Activated T-cell treated with anti-CD3 and anti-CD28 coated beads, Interleukin-2, amount 50 U/mL, for 24 hours (primary cell): ENCODE data around the gene CRYL1.

Experiments
- DNase-seq: peaks from one replicate; pipeline ENCODE4 v3.0.0-alpha.2; 2020
- H3K27ac Mint-ChIP-seq: 2 replicates; pipeline ENCODE4 v1.8.0; 2020; ENCODE audit warnings: mild to moderate bottlenecking, mixed read lengths
- H3K27me3 Mint-ChIP-seq: 2 replicates; pipeline ENCODE4 v1.8.0; 2020; ENCODE audit warnings: mixed read lengths
- H3K36me3 Mint-ChIP-seq: 2 replicates; pipeline ENCODE4 v1.8.0; 2020; ENCODE audit warnings: low read depth, mixed read lengths
- H3K4me1 Mint-ChIP-seq: 2 replicates; pipeline ENCODE4 v1.8.0; 2020; ENCODE audit warnings: low read depth, mixed read lengths
- H3K4me3 Mint-ChIP-seq: 2 replicates; pipeline ENCODE4 v1.8.0; 2020; ENCODE audit warnings: mild to moderate bottlenecking, moderate library complexity, mixed read lengths
- H3K9me3 Mint-ChIP-seq: 2 replicates; pipeline ENCODE4 v1.8.0; 2020; ENCODE audit warnings: mixed read lengths

The CRYL1 gene

DNA sequence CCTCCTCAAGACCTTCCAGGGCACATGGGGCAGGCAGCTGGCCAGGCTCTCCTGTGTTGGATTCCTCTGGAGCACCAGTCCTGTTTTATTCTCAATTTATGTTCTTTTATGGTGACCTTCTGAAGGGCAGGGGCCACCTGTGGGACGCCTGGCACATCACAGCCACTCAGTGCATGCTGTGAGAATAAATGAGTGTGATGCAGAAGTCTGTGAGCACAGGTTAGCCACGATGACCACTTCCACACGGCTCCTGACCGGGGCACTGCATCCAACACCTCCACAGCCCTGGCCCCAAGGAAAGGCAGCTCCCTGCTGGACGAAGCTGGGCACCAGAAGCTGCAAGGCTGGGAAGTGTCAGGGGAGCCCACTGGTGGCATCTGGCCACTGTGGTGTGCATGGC, 122.8 kb downstream of the CRYL1 start:
- Mint-ChIP-seq H3K27ac (no peak overlapping the region), H3K9me3 (no peaks in the 10 kb centered on the region)
- peak; percentile 3 for DNase-seq

DNA sequence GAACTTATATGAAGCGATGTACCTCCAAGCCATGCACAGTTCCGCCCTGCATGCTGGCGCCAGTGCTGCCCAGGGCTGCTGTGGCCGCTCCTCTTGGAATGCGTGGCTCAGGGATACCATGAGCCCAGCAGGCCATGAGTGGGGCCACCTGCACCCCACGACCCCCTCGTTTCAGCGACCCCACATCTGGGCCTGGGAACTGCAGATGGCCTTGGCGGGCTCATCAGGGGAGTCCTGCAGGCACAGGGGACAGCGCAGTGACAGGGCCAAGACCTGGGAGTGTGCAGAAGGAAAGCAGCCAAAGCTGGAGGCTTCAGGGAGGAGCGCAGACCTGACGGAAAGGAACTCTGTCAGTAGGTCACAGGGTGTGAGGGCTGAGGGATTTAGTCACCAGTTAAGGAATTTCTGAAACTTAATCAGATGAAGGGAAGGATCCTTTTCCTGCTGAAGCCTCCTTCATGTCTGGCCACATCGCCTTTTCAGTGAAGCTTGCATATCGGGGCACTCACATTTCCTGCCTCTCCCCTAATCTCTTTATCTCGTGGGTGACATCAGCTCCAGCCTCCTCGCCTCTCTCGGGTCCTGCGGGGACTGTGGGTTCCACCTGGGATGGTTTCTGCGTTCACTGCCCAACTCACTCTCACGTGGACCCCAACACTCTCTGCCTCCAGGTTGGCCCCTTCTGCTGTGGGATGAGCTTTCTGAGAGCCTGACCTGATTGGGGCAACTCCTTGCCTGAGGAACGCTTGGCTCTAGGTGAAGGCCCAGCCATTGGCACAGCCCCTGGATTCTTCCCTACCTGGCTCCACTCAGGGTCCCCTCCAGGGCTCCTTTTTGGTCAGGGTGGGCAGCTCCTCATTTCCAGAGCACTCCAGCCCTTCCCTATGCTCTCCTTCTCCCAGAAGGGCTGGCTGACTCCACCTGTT, 123.5 kb downstream of the CRYL1 start:
- H3K4me1 Mint-ChIP-seq: peaks cover 16% of the 10 kb centered on the region
- H3K36me3 Mint-ChIP-seq: peaks cover 5% of the 10 kb centered on the region
- peak; percentile 26 for DNase-seq
- no peaks in the 10 kb centered on the region for H3K9me3 Mint-ChIP-seq
- no peaks in the 10 kb centered on the region for H3K27me3 Mint-ChIP-seq
- no peak overlapping the region for H3K27ac Mint-ChIP-seq
- H3K4me3 Mint-ChIP-seq: no peak overlapping the region

More for the DNA sequence above, 122.8 kb downstream of the CRYL1 start:
- Mint-ChIP-seq H3K36me3 (peaks cover 5% of the 10 kb centered on the region), H3K4me3 (no peak overlapping the region), H3K4me1 (peaks cover 16% of the 10 kb centered on the region), H3K27me3 (no peaks in the 10 kb centered on the region)

DNA sequence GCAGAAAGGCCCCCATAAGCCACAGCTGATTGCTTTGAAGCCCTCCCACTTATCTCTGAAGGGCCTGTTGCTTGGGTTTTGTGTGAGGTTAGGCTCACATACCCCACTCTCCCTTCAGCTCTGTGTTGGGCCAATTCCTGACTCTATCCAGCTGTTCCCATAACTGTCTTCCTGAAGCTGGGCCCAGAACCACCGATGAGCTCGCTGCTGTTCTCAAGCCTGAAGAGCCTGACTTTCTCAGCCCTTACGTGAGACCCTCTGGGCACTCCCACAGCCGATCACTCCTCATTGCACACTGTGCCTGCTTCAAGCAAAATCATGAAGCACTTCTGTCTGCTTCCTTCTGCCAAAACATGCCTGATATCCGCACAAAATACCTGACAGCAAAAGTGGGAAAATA, 124.1 kb downstream of the CRYL1 start:
- H3K4me3 Mint-ChIP-seq: no peak overlapping the region
- H3K27me3 Mint-ChIP-seq: no peaks in the 10 kb centered on the region
- peaks cover 5% of the 10 kb centered on the region for H3K36me3 Mint-ChIP-seq
- peak; percentile 3 for DNase-seq
- peaks cover 16% of the 10 kb centered on the region for H3K4me1 Mint-ChIP-seq
- no peaks in the 10 kb centered on the region for H3K9me3 Mint-ChIP-seq
- no peak overlapping the region for H3K27ac Mint-ChIP-seq

DNA sequence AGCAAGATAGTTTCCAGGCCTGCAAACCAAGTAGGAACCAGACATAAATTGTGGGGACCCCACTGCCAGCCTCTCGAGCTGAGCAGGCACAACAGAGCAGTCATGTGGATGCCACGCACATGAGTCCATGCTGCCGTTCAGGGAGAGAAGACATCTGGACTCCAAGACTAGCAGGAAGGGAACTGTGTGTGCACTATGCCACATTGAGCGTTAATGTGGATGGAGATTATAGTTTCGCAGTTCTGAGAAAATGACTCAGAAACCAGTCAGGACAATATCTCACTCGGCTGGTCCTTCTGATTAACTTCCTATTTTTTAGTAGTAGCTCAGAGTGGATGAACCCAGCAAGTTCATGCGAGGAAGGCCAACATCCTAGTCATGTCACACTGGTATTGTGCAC, 124.9 kb downstream of the CRYL1 start:
- Mint-ChIP-seq H3K27me3 (no peaks in the 10 kb centered on the region), H3K4me1 (peaks cover 16% of the 10 kb centered on the region), H3K9me3 (no peaks in the 10 kb centered on the region), H3K27ac (no peak overlapping the region), H3K4me3 (no peak overlapping the region), H3K36me3 (peaks cover 5% of the 10 kb centered on the region)
- peak; percentile 8 for DNase-seq

DNA sequence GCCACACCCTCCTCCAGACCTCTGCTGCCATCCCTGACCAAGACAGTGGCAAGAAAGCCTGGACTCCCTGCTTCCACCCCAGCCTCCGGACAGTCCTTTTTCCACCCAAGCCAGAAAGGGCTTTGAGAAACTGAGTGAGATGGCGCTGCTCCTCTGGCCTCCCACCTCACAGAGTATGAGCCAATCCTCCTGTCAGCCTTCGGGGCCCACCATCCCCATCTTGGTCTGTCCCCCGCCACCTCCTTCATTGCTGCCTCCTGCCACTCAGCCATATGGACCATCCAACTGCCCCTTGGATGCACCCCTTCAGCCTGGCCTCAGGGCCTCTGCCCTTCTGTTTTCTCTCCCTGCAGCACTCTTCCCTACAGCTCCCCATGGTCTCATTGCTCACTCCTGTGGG, 125.7 kb downstream of the CRYL1 start:
- Mint-ChIP-seq H3K4me1 (peaks cover 16% of the 10 kb centered on the region), H3K27ac (no peak overlapping the region), H3K27me3 (no peaks in the 10 kb centered on the region), H3K9me3 (no peaks in the 10 kb centered on the region), H3K36me3 (peaks cover 5% of the 10 kb centered on the region), H3K4me3 (no peak overlapping the region)
- DNase-seq: peak; percentile 15

DNA sequence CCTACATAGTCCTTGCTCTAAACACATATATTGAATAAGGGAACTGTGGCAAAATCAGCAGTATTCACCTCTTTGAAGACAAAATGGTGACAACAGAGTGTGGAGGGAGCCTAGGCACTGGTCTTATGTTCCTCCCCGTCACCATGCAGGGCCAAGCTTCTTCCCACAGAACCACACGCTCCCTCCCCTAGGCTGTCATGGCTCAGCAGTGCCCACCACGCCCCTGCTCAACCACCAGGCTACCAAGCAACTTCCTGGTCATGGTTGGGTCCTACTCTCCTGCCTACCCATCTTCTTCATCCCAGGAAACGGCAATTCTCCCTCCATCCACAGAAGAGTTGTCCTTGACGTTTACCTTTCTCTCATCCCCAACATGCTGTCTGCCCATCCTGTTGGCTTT, 126.1 kb downstream of the CRYL1 start:
- H3K27me3 Mint-ChIP-seq: no peaks in the 10 kb centered on the region
- no peak overlapping the region for H3K27ac Mint-ChIP-seq
- no peak overlapping the region for H3K4me3 Mint-ChIP-seq
- peak; percentile 21 for DNase-seq
- H3K9me3 Mint-ChIP-seq: no peaks in the 10 kb centered on the region
- H3K36me3 Mint-ChIP-seq: peaks cover 5% of the 10 kb centered on the region
- peaks cover 16% of the 10 kb centered on the region for H3K4me1 Mint-ChIP-seq

DNA sequence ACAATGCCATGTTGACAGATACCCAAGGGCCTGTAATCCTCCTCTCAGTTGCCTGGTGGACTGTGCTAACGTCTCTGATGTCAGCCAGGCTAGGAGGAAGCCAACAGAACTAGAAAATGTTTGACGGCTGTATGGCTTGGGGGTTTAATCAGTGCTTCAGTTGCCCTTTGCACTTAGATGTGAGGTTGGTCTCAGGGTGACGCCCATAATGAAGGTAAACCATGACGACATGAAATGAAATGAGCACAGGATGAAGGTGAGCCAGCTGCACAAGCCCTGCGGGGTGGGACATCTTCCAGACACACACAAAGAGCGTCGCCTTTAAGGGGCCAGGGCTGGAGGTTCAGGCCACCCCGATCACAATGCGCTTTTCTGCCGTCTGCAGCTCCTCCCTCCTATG, 127.2 kb downstream of the CRYL1 start:
- no peak overlapping the region for H3K27ac Mint-ChIP-seq
- no peak for DNase-seq
- H3K27me3 Mint-ChIP-seq: no peaks in the 10 kb centered on the region
- no peaks in the 10 kb centered on the region for H3K9me3 Mint-ChIP-seq
- peaks cover 15% of the 10 kb centered on the region for H3K4me1 Mint-ChIP-seq
- H3K4me3 Mint-ChIP-seq: no peak overlapping the region
- peaks cover 2% of the 10 kb centered on the region for H3K36me3 Mint-ChIP-seq

DNA sequence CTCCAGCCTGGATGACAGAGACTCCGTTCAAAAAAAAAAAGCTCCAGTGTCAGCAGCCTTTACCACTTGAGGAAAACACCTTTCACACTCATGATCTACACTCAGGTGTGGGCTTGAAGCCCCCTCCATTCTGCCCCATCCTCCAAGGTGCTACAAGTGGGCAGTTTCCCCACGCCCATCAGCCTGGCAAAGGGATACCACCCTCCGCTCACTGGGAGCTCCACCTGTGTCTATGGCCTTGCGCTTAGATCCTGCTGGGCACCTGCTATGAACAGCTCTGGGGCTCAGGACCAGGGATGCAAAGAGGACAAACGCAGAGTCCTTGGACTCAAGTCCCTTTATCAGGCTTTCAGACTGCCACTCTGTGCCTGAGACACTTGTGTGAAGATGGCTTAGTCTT, 127.8 kb downstream of the CRYL1 start:
- no peak overlapping the region for H3K27ac Mint-ChIP-seq
- H3K36me3 Mint-ChIP-seq: no peaks in the 10 kb centered on the region
- H3K4me1 Mint-ChIP-seq: peaks cover 14% of the 10 kb centered on the region
- no peak overlapping the region for H3K4me3 Mint-ChIP-seq
- no peaks in the 10 kb centered on the region for H3K9me3 Mint-ChIP-seq
- H3K27me3 Mint-ChIP-seq: no peaks in the 10 kb centered on the region
- peak; percentile 16 for DNase-seq

DNA sequence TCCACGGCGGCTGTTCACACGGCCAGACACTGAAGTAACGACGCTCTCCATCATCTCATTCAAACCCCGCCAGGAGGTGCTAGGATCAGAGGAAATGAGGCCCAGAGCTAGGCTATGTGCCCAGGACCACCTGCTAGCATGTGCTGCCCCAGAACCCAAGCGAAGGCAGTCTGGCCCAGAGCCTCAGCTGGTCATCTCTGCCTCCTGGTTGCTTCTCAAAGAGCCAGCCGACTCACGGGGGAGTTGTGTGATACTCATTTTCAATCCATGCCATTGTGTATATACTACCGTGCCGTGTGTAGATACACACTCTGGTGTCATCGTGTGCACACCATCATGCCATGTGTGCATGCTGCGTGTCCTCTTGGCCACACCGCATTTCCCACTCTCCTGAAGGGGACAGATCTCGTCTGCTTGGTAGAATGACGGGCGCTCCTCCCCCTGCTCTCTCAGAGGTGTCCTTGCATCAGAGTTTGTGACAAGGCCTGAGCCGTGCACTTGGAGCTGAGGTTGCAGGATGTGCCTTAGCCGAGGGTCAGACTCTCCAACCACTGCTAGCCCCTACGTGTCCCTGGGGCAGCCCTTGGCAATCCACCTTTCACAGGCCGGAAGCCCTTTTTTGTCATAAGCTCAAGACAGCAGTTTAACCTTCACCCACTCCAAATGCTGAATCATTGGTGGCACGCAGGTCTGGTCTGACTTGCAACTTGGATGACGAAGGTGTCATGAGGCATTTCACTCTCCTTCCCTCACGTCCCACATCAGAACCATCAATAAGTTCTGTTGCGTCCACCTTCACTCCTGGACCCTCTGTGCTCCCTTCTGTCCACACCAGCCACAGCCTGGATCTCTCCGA, 130.4 kb downstream of the CRYL1 start:
- no peaks in the 10 kb centered on the region for H3K4me1 Mint-ChIP-seq
- H3K4me3 Mint-ChIP-seq: no peak overlapping the region
- H3K27me3 Mint-ChIP-seq: no peaks in the 10 kb centered on the region
- no peaks in the 10 kb centered on the region for H3K9me3 Mint-ChIP-seq
- DNase-seq: peak; percentile 20
- no peaks in the 10 kb centered on the region for H3K36me3 Mint-ChIP-seq
- H3K27ac Mint-ChIP-seq: no peak overlapping the region

DNA sequence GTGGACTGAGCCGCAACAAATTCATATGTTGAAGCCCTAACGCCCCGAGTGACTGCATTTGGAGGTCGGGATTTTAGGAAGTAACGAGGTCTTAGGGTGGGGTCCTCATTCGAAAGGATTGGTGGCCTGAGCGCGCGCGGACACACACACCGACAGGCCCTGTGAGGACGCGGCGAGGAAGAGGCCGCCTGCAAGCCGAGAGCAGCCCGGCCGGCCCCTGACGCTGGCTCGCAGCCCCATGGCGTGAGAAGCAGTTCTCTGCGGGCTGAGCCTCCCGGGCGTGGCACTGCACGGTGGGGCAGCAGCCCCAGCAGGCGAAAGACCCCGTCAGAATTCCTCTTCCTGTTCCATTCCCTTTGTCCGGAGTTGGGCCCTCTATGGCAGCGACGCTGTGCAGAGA, 131.2 kb downstream of the CRYL1 start:
- no peaks in the 10 kb centered on the region for H3K4me1 Mint-ChIP-seq
- H3K9me3 Mint-ChIP-seq: no peaks in the 10 kb centered on the region
- H3K4me3 Mint-ChIP-seq: no peak overlapping the region
- DNase-seq: no peak
- H3K36me3 Mint-ChIP-seq: no peaks in the 10 kb centered on the region
- no peaks in the 10 kb centered on the region for H3K27me3 Mint-ChIP-seq
- no peak overlapping the region for H3K27ac Mint-ChIP-seq

DNA sequence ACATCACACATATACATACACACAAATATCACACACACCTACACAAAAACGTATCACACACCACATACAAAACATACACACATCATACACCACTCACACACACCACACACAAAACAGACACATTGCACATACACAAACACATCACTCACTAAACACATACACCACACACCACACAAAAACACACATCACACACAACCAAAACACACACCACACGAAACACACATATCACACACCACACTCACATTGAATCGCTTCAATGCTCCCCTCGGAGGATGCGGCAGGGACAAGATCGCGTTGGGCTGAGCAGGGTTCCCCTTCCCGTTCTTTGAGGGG, 131.5 kb downstream of the CRYL1 start:
- Mint-ChIP-seq H3K4me3 (no peak overlapping the region), H3K27ac (no peak overlapping the region), H3K9me3 (no peaks in the 10 kb centered on the region), H3K4me1 (no peaks in the 10 kb centered on the region), H3K27me3 (no peaks in the 10 kb centered on the region), H3K36me3 (no peaks in the 10 kb centered on the region)
- no peak for DNase-seq

DNA sequence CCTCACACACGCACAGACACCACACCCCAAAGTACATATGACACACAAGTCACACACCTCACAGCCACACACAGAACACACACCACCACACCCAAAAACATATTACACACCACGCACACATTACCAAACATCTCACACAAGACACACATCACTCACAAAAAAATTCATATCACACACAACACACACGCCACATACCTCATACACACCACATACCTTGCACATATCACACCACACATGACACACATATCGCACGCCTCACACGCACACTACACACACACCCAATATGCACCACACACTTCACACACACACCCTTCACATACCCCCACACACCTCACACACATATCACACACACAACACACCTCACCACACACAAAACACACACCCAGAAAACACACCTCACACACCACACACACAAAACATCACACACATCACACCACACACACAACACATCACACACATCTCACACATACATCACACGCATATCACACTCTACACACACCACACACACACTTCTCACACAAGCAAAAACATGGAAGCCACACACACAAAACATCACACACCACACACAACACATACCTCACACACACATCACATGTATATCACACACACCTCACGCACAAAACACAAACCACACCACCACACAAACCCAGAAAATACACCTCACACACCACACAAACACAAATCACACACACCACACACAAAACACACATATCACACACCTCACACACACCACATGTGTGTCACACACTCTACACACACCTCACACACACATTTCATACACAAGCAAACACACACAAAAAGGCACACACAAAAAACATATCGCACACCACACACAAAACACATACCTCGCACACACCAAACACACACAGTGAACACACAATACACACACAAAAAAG, 132.1 kb downstream of the CRYL1 start:
- no peaks in the 10 kb centered on the region for H3K36me3 Mint-ChIP-seq
- H3K27ac Mint-ChIP-seq: no peak overlapping the region
- no peak overlapping the region for H3K4me3 Mint-ChIP-seq
- H3K9me3 Mint-ChIP-seq: no peaks in the 10 kb centered on the region
- H3K4me1 Mint-ChIP-seq: peaks cover 1% of the 10 kb centered on the region
- DNase-seq: no peak
- no peaks in the 10 kb centered on the region for H3K27me3 Mint-ChIP-seq

DNA sequence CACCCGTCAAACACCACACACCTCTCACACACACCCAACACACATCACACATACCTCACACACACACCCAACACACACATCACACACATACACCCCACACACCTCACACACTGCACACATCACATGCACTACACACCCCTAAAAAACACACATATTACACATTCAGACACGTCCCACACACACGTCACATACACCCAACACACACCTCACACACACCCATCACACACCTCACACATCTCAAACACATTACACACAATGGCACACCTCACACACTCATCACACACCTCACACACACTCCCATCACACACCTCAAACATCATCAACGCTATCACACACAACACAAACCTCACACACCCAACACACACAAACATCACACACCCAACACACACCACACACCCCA, 133.1 kb downstream of the CRYL1 start:
- Mint-ChIP-seq H3K9me3 (no peaks in the 10 kb centered on the region), H3K4me3 (no peak overlapping the region), H3K27me3 (no peaks in the 10 kb centered on the region), H3K36me3 (no peaks in the 10 kb centered on the region), H3K27ac (no peak overlapping the region), H3K4me1 (peaks cover 10% of the 10 kb centered on the region)
- DNase-seq: no peak
